NCI-H1417 treated with DMSO at 0.1 percent for 48 hours (cell line): ENCODE results near the gene ZMIZ1.
A peak's percentile ranks its signal among the peaks of the same experiment; 100 is the strongest.

Source experiments
- DNase-seq: peaks from one replicate; lab custom pipeline; 2025; lab: John Stamatoyannopoulos, UW

The ZMIZ1 gene

GRCh38 chr10:79173582-79174262 lies 105.0 kb downstream of the ZMIZ1 start:
- DNase-seq, result no peak

- no peak for DNase-seq
These were observed 107.3 kb downstream of the ZMIZ1 start for GRCh38 chr10:79176052-79176501.

GRCh38 chr10:79176949-79177602 lies 108.3 kb downstream of the ZMIZ1 start:
- DNase-seq, result no peak

GRCh38 chr10:79178070-79178576 lies 109.4 kb downstream of the ZMIZ1 start:
- DNase-seq, result no peak

- peak; percentile 16 for DNase-seq
These were observed 109.9 kb downstream of the ZMIZ1 start for GRCh38 chr10:79178614-79179163.

GRCh38 chr10:79179164-79179956 lies 110.6 kb downstream of the ZMIZ1 start:
- DNase-seq, result peak; percentile 3

- DNase-seq, result no peak
These were observed 111.2 kb downstream of the ZMIZ1 start for GRCh38 chr10:79179957-79180309.

GRCh38 chr10:79180414-79181221 lies 111.9 kb downstream of the ZMIZ1 start:
- no peak for DNase-seq

GRCh38 chr10:79181227-79181626 lies 112.5 kb downstream of the ZMIZ1 start:
- no peak for DNase-seq

GRCh38 chr10:79181698-79182521 lies 113.1 kb downstream of the ZMIZ1 start:
- peak; percentile 49 for DNase-seq

- DNase-seq, result no peak
These were observed 114.2 kb downstream of the ZMIZ1 start for GRCh38 chr10:79182781-79183467.

- no peak for DNase-seq
These were observed 114.7 kb downstream of the ZMIZ1 start for GRCh38 chr10:79183468-79183865.

- DNase-seq, result no peak
These were observed 115.4 kb downstream of the ZMIZ1 start for GRCh38 chr10:79184145-79184625.

GRCh38 chr10:79184657-79185056 lies 115.9 kb downstream of the ZMIZ1 start:
- no peak for DNase-seq

GRCh38 chr10:79185067-79185774 lies 116.5 kb downstream of the ZMIZ1 start:
- DNase-seq, result no peak

GRCh38 chr10:79185796-79186374 lies 117.1 kb downstream of the ZMIZ1 start:
- no peak for DNase-seq

GRCh38 chr10:79186486-79187120 lies 117.8 kb downstream of the ZMIZ1 start:
- DNase-seq, result no peak
